NCI-H2171 treated with DMSO at 0.1 percent for 48 hours (cell line): ENCODE results near the gene SDE2.
"Not testable (repeated sequence)": the region's sequence is repeated elsewhere in the genome, so short reads cannot be mapped to it uniquely, and the experiment has no call there.

Source experiments
- DNase-seq: peaks from one replicate; lab custom pipeline; 2025; lab: John Stamatoyannopoulos, UW

Gene SDE2

GRCh38 chr1:225942574-225942973 lies 56.6 kb downstream of the SDE2 start:
- DNase-seq: no peak

- DNase-seq: no peak
Measured at GRCh38 chr1:225941942-225942222, 57.3 kb downstream of the SDE2 start.

- DNase-seq: no peak
Measured at GRCh38 chr1:225941187-225941941, 57.8 kb downstream of the SDE2 start, which contains the start of gene LEFTY2. TSS of gene LEFTY2 (minus strand) at chr1:225941220. CDS start at chr1:225941140, 80 bp downstream.

GRCh38 chr1:225940385-225941151 lies 58.6 kb downstream of the SDE2 start:
- no peak for DNase-seq

- not testable (repeated sequence) for DNase-seq
Measured at GRCh38 chr1:225939939-225940310, 59.2 kb downstream of the SDE2 start.

GRCh38 chr1:225939097-225939938 lies 59.8 kb downstream of the SDE2 start:
- not testable (repeated sequence) for DNase-seq

- DNase-seq: no peak
Measured at GRCh38 chr1:225937048-225937968, 61.8 kb downstream of the SDE2 start.

- no peak for DNase-seq
Measured at GRCh38 chr1:225936523-225936922, 62.6 kb downstream of the SDE2 start.

- DNase-seq: not testable (repeated sequence)
Measured at GRCh38 chr1:225936086-225936485, 63.1 kb downstream of the SDE2 start.

GRCh38 chr1:225934711-225935110 lies 64.4 kb downstream of the SDE2 start:
- DNase-seq: no peak

GRCh38 chr1:225933072-225933471 lies 66.1 kb downstream of the SDE2 start:
- DNase-seq: no peak
